RCC 7860 (cell line): Measurements from ENCODE around the gene FAM234B.
"Not testable (repeated sequence)": the region's sequence is repeated elsewhere in the genome, so short reads cannot be mapped to it uniquely, and the experiment has no call there.

Experiments
- DNase-seq: peaks from one replicate; pipeline ENCODE4 v3.0.0-alpha.2; 2015; ENCODE audit warnings: low spot score
- FAIRE-seq: peaks from 2 replicates; lab custom pipeline; 2012; peaks lifted over from hg19 to GRCh38; lab: Jason Lieb, UNC

Gene FAM234B

GRCh38 chr12:13023811-13024530 is 20.2 kb upstream of the FAM234B start:
- DNase-seq (no peak), FAIRE-seq (no peak)

DNA sequence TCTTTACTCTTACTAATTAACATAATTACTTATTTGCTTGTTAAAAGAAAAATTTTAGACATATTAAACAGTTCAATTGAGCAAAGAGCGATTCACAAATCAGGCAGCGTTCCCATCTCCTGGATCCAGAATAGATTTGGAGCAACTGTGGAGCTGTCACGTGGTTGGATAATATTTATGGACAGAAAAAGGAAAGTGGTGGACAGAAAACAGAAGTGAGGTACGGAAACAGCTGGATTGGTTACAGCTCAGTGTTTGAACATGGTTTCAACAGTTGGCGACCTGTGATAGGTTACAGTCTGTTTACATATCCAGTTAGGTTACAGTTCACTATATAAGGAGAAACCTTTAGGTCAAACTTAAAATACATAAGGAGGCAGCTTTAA is 19.7 kb upstream of the FAM234B start:
- no peak for DNase-seq
- FAIRE-seq: no peak

DNA sequence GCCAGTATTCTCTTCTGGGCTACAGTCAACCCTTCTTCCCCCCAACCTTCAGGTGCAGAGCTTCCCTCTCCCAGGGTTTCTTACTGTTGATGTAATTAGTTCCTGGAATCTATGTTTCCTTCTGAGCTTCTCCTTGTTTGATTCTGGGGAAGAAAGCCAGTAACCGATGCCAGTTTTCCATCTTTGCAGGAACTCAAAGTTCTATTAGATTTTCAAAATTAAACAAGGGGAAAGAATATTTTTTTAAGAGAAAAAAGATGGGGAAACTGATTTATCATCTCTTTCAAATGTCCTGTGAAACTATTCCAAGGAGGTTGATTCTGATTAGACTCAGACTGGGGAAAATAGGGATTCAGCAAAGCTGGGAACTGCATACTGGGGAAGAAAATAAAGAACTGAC is 17.9 kb upstream of the FAM234B start:
- DNase-seq: no peak
- FAIRE-seq: no peak

DNA sequence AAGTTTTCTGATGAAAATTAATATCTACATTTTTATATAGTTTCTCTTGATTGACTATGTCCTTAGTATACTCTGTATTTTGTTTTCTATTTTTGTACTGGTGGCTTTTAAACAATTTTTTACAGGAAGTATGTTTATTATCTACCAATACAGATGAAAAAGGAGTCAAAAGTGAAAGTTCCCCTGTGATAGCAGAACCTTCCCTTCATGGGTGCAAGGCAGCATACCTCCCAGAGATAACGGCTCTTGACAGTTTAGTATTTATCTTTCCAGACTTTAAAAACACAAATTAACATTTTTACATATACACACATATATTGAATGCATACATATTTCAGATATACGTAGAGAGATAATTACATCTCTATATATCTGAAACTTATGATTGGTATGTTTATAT is 17.1 kb upstream of the FAM234B start:
- no peak for DNase-seq

DNA sequence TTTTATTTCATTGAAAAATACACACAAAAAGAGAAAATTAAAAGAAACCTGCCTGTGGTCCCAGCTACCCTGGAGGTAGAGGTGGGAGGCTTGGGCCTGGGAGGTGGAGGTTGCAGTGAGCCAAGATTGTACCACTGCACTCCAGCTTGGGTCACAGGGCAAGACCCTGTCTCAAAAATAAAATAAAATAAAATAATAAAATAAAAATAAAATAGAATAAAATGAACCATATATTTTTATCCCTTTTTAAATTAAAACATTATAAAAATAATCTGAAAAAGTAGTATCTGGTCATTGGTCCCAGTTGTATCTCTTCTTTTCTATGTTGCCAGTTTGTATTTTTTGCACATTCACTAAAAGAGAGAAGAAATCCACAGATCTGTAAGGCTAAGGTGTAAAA is 16.7 kb upstream of the FAM234B start:
- FAIRE-seq (no peak), DNase-seq (no peak)

More for the DNA sequence above, 17.1 kb upstream of the FAM234B start:
- FAIRE-seq: no peak

- DNase-seq (no peak), FAIRE-seq (no peak)
Observed at GRCh38 chr12:13028825-13029570, 15.2 kb upstream of the FAM234B start.

GRCh38 chr12:13030541-13031291 is 13.5 kb upstream of the FAM234B start:
- no peak for FAIRE-seq
- no peak for DNase-seq

DNA sequence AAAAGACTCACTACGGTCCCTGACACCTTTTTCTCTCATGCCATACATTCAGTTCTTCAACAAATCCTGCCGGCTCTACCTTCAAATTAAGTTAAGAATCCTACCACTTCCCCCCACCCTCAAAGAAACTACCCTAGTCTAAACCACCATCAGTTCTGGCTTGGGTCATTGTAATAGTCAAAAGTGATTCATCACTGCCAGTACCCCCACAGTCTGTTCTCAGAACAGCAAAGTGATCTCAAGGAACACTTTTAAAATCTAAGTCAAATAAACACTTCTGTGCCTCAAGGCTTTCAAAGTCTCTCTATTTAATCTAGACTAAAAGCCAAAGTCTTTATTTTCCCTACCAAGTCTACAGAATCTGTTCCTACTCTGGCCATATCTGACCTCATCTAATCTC is 12.0 kb upstream of the FAM234B start:
- DNase-seq: no peak
- FAIRE-seq: no peak

- DNase-seq (no peak), FAIRE-seq (no peak)
Observed at GRCh38 chr12:13033476-13033875, 10.7 kb upstream of the FAM234B start.

- FAIRE-seq, DNase-seq: not testable (repeated sequence)
Observed at GRCh38 chr12:13035335-13035734, 8.8 kb upstream of the FAM234B start.

GRCh38 chr12:13036881-13037280 is 7.3 kb upstream of the FAM234B start:
- DNase-seq: no peak
- FAIRE-seq: no peak

DNA sequence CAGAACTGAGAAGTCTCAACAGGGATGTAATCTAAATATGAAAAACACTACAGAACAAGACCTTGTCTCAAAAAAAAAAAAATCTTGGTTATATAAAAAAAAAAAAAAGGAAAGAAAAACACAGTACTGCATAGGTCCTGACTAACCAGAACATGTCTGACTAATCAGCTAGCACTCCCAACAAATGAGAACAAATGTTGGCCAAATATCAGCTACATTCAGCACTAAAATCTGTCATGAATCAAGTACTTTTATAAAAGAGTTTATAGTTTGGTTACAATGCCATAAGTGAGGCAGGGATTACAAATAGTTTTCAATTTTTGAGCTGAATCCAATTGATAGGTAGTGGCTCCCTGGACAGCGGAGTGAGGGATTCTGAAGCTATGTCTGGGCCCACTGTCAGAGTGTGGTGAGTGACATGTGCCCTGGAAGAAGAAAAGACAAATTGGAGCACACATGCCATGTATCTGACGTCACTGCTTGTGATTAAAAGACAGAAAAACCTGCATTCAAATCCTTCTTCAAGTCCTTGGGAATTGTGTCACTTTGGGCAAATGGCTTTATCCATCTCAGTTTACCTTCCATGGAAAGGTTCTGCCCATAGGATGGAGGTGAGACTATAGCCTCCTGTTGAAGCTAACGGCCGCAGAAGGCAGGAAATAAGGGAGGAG is 5.6 kb upstream of the FAM234B start:
- DNase-seq (no peak), FAIRE-seq (no peak)

DNA sequence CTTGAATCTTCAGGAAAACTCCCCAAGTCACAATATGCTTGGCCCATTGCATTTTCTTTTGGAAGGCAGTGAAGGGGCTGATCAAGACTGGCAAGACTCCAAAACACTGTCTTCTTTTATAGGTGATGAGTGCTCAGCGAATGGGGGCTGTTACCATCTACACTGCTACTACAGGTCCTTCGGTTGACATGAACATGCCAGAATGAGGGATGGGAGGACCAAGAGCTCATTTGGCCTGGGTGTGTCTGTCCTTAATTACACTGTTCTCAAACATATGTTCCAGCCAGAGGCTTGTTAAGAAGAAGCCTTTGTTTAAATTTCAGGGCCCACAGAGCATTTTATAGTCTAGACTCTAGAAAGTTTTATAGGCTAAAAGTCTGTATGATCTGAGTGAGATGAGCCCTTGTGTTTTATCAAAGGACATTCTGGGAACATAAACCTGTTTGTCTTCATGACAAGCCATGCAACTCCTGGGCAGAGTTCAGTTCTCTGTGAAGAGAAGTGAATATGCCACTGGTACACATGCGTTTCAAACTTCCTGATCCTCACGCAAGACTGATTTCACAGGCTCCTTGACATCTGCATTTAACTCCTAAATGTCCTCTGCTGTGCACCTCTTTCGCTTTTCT is 4.7 kb upstream of the FAM234B start:
- DNase-seq (no peak), FAIRE-seq (no peak)

DNA sequence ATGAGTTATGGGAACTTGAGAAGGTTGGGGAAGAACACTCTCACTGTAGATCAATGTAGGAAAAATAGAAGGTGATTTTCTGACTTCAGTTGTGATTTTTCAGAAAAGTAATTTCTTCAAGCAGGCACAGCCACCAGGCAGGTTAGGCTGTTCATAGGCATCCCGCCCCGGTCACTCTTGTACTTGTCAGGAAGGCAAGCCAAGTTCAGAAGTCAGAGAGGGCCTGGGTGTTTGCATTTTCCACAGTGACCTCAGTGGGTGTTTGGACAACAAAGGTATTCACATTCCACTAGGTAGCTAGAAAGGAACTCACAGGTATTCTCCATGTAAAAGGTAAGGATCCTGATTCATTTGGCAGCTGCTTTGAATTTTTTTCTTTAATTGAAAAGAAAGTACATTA is 3.0 kb upstream of the FAM234B start:
- DNase-seq: no peak
- no peak for FAIRE-seq

DNA sequence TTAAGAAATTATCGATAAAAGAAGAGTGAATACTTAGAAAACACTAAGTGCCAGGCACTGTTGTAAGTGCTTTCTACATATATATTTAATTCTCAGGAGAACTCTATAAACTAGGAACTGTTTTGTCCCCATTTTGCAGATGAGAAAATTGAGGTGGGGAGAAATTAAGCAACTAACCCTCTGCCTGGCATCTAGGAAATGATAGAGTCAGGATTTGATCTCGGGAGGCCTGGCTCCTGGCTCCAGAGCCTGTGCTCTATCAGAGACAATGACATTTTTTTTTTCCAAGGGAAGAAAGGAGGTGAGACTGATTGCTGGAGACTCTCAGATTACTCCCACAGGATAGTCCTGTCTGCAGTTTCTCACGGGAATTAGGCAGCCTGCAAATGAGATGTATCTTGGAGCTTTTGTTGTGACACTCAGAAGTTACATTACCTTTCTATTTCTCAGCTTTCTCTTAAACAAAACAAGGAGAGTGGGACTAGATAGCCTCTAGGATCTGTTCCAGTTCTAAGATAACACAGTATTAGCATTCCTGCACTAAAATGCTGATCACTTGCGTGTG is 1.4 kb upstream of the FAM234B start:
- no peak for DNase-seq
- FAIRE-seq: no peak

- DNase-seq: no peak
- FAIRE-seq: no peak
Observed at GRCh38 chr12:13044906-13045299, 722 bp downstream of the FAM234B start.

- no peak for FAIRE-seq
Observed at GRCh38 chr12:13045816-13046215, 1.6 kb downstream of the FAM234B start.

DNA sequence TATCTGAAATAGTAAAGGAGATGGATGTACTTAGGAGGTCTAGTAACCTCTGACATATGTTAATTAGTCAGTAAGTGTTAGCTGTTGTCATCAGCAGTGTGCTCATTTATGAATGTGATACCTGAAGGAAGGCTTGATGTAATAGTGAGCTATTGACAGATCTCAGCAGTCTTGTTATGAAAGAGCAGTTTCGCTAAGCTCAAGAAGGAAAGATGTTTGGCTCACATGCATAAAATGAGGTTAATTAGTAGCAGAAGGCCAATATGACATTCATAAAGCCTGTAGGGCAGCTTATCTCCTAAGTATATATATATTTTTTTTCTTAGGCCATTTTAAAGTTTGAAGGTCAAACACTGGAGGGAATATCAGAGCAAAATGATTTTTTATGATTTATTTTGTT is 2.8 kb downstream of the FAM234B start:
- no peak for DNase-seq
- no peak for FAIRE-seq

More at GRCh38 chr12:13045816-13046215, 1.6 kb downstream of the FAM234B start:
- no peak for DNase-seq

- no peak for DNase-seq
- no peak for FAIRE-seq
Observed at GRCh38 chr12:13049816-13050215, 5.6 kb downstream of the FAM234B start.

GRCh38 chr12:13052421-13052820 is 8.2 kb downstream of the FAM234B start:
- no peak for DNase-seq
- no peak for FAIRE-seq
